Hepatocyte (in vitro differentiated cells): ENCODE measurements around the gene OTUD4.

Source experiments
- CTCF ChIP-seq: fragments of 200-600 bp; sonication (generic); IDR thresholded peaks from 2 replicates; pipeline ENCODE4 v1.5.1; 2016; ENCODE audit warnings: antibody characterized with exemption, mild to moderate bottlenecking; ENCODE audit not compliant: poor library complexity
- EZH2 ChIP-seq: fragments of 200-600 bp; sonication (generic); IDR thresholded peaks from 2 replicates; pipeline ENCODE4 v1.6.1; 2016; ENCODE audit warnings: antibody characterized with exemption, mild to moderate bottlenecking, borderline replicate concordance

GRCh38 chr4:145216535-145216934 is 36.1 kb upstream of the OTUD4 start:
- TF ChIP-seq CTCF = peak; percentile 63
- TF ChIP-seq EZH2 = no peak
